GM12873 (cell line): ENCODE data around the gene ZNF428.

Source experiments
- CTCF ChIP-seq: IDR thresholded peaks from 2 replicates; pipeline ENCODE4 v1.5.1; 2012; ENCODE audit warnings: low read depth, mild to moderate bottlenecking, moderate library complexity, low read length, control low read depth; ENCODE audit not compliant: insufficient read depth; ENCODE audit errors: missing control alignments

ZNF428 gene

GRCh38 chr19:43638995-43639518, 19.6 kb upstream of the ZNF428 start:
- TF ChIP-seq CTCF = no peak

GRCh38 chr19:43638214-43638994, 19.0 kb upstream of the ZNF428 start:
- TF ChIP-seq CTCF = no peak

DNA sequence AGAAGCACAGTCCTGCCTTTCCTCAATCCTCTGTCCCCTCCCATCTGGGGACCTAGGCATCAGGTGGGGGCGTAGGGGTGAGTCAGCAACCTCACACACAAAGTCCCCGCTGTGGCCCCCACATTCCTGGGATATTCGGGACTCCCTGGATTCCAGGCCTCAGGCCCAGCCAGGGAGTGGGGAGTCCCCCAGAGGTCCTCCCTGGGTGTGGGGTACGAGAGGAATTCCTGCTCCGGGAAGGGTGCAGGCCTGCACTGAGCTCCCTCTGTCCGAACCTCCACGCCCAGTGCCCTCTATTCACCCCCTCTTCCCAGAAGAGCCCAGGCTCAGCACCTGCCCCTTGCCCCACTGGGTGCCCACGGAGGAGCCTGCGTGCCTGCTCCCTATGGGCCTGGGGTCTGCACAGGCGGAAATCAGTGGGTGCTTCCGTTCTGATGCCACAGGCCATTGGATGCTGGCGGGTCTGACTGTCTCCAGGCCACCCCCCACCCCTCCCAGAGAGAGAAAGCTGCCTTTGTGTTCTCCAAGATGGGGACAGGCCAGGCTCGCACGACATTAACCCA, 16.8 kb upstream of the ZNF428 start:
- no peak for TF ChIP-seq CTCF

- no peak for TF ChIP-seq CTCF
These were observed 15.6 kb upstream of the ZNF428 start for GRCh38 chr19:43634872-43635560.

DNA sequence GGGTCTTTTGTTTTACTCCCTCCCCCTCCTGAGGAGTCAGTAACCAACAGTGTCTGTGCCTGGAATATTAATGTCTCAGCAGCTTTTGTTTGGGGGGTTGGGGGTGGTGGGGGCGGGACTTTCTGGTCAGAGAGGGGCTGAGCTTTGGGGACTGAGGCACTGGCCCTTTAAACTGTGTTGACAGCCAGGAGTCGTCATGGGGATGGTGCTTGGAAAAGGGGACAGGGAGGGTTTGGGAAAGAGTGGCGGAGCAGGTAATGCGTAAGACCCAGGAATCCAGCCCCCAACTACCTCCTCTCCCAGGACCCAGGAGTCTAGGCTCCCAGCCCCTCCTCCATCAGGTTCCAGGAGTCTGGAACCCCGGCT, 15.1 kb upstream of the ZNF428 start:
- TF ChIP-seq CTCF = no peak

GRCh38 chr19:43634068-43634467, 14.6 kb upstream of the ZNF428 start:
- TF ChIP-seq CTCF = no peak

- no peak for TF ChIP-seq CTCF
These were observed 14.1 kb upstream of the ZNF428 start for GRCh38 chr19:43633520-43633919.
